ENCODE results near the gene SRM. TPM values are rescaled to one million over a fixed set of nuclear protein-coding genes. Genes with fewer than 3 reads are reported as not detected.
"Not testable (repeated sequence)": the region's sequence is repeated elsewhere in the genome, so short reads cannot be mapped to it uniquely, and the experiment has no call there.

The SRM gene
- total RNA-seq, 1 donor from 2014 or later: 346 TPM

GRCh38 chr1:11028018-11028417 is 31.8 kb downstream of the SRM start:
- H3K4me3 Mint-ChIP-seq: no peak overlapping the region
- H3K9me3 Mint-ChIP-seq: no peaks in the 10 kb centered on the region
- H3K4me1 Mint-ChIP-seq: peaks cover 5% of the 10 kb centered on the region
- H3K36me3 Mint-ChIP-seq (ENCODE audit: low read depth): peaks cover 41% of the 10 kb centered on the region
- H3K27me3 Mint-ChIP-seq: no peaks in the 10 kb centered on the region
- intact Hi-C loops (cut with micrococcal nuclease): no loop called here
- H3K27ac Mint-ChIP-seq: no peak overlapping the region
- no peak for DNase-seq

- Mint-ChIP-seq H3K36me3 (ENCODE audit: low read depth) (peaks cover 46% of the 10 kb centered on the region), H3K27ac (no peak overlapping the region), H3K4me1 (peaks cover 7% of the 10 kb centered on the region), H3K4me3 (no peak overlapping the region), H3K27me3 (no peaks in the 10 kb centered on the region), H3K9me3 (no peaks in the 10 kb centered on the region)
- no peak for DNase-seq
- intact Hi-C loops (cut with micrococcal nuclease): no loop called here
Measured at GRCh38 chr1:11027316-11027715, 32.5 kb downstream of the SRM start.

- Mint-ChIP-seq H3K27me3 (no peaks in the 10 kb centered on the region), H3K36me3 (ENCODE audit: low read depth) (peaks cover 50% of the 10 kb centered on the region), H3K4me3 (no peak overlapping the region), H3K4me1 (peaks cover 9% of the 10 kb centered on the region), H3K27ac (peak overlapping the region; percentile 9), H3K9me3 (no peaks in the 10 kb centered on the region)
- DNase-seq: no peak
- intact Hi-C loops (cut with micrococcal nuclease): no loop called here
Measured at GRCh38 chr1:11026903-11027302, 32.9 kb downstream of the SRM start.

- Mint-ChIP-seq H3K9me3 (no peaks in the 10 kb centered on the region), H3K27ac (no peak overlapping the region), H3K4me3 (no peak overlapping the region), H3K4me1 (peaks cover 9% of the 10 kb centered on the region), H3K36me3 (ENCODE audit: low read depth) (peaks cover 59% of the 10 kb centered on the region), H3K27me3 (no peaks in the 10 kb centered on the region)
- no peak for DNase-seq
- intact Hi-C loops (cut with micrococcal nuclease): no loop called here
Measured at GRCh38 chr1:11026052-11026451, 33.8 kb downstream of the SRM start.

- H3K4me3 Mint-ChIP-seq: no peak overlapping the region
- H3K9me3 Mint-ChIP-seq: no peaks in the 10 kb centered on the region
- H3K4me1 Mint-ChIP-seq: peaks cover 9% of the 10 kb centered on the region
- peak overlapping the region; percentile 41 for H3K27ac Mint-ChIP-seq
- H3K27me3 Mint-ChIP-seq: no peaks in the 10 kb centered on the region
- intact Hi-C loops (cut with micrococcal nuclease): no loop called here
- no peak for DNase-seq
- peaks cover 61% of the 10 kb centered on the region for H3K36me3 Mint-ChIP-seq (ENCODE audit: low read depth)
Measured at GRCh38 chr1:11025618-11026017, 34.2 kb downstream of the SRM start.

GRCh38 chr1:11024874-11025203 is 35.0 kb downstream of the SRM start:
- Mint-ChIP-seq H3K27ac (no peak overlapping the region), H3K4me3 (no peak overlapping the region), H3K4me1 (peaks cover 9% of the 10 kb centered on the region), H3K36me3 (ENCODE audit: low read depth) (peaks cover 62% of the 10 kb centered on the region), H3K9me3 (no peaks in the 10 kb centered on the region), H3K27me3 (no peaks in the 10 kb centered on the region)
- DNase-seq: no peak
- intact Hi-C loops (cut with micrococcal nuclease): no loop called here

GRCh38 chr1:11024154-11024873 is 35.5 kb downstream of the SRM start:
- Mint-ChIP-seq H3K4me3 (no peak overlapping the region), H3K27ac (no peak overlapping the region), H3K27me3 (no peaks in the 10 kb centered on the region)

GRCh38 chr1:11023201-11023600 is 36.6 kb downstream of the SRM start:
- no peak overlapping the region for H3K27ac Mint-ChIP-seq
- intact Hi-C loops (cut with micrococcal nuclease): no loop called here
- no peaks in the 10 kb centered on the region for H3K9me3 Mint-ChIP-seq
- peaks cover 76% of the 10 kb centered on the region for H3K36me3 Mint-ChIP-seq (ENCODE audit: low read depth)
- peaks cover 9% of the 10 kb centered on the region for H3K4me1 Mint-ChIP-seq
- H3K27me3 Mint-ChIP-seq: no peaks in the 10 kb centered on the region
- no peak for DNase-seq
- no peak overlapping the region for H3K4me3 Mint-ChIP-seq

More at GRCh38 chr1:11024154-11024873, 35.5 kb downstream of the SRM start:
- Mint-ChIP-seq H3K4me1 (peaks cover 9% of the 10 kb centered on the region), H3K9me3 (no peaks in the 10 kb centered on the region), H3K36me3 (ENCODE audit: low read depth) (peaks cover 67% of the 10 kb centered on the region)
- intact Hi-C loops (cut with micrococcal nuclease): no loop called here
- DNase-seq: no peak

GRCh38 chr1:11019971-11020370 is 39.8 kb downstream of the SRM start:
- Mint-ChIP-seq H3K27me3 (no peaks in the 10 kb centered on the region), H3K9me3 (no peaks in the 10 kb centered on the region), H3K36me3 (ENCODE audit: low read depth) (peaks cover 78% of the 10 kb centered on the region), H3K27ac (no peak overlapping the region), H3K4me1 (peaks cover 18% of the 10 kb centered on the region), H3K4me3 (no peak overlapping the region)
- no peak for DNase-seq
- intact Hi-C loops (cut with micrococcal nuclease): no loop called here

GRCh38 chr1:11019358-11019757 is 40.5 kb downstream of the SRM start:
- Mint-ChIP-seq H3K4me1 (peaks cover 22% of the 10 kb centered on the region), H3K36me3 (ENCODE audit: low read depth) (peaks cover 79% of the 10 kb centered on the region)
- H3K4me3 Mint-ChIP-seq; intact Hi-C loops (cut with micrococcal nuclease); DNase-seq; H3K27ac Mint-ChIP-seq; H3K9me3 Mint-ChIP-seq; H3K27me3 Mint-ChIP-seq: not testable (repeated sequence)

GRCh38 chr1:11013160-11013531 is 46.7 kb downstream of the SRM start:
- H3K4me1 Mint-ChIP-seq: peaks cover 18% of the 10 kb centered on the region
- intact Hi-C loops (cut with micrococcal nuclease): loop anchor here (2.0 to 5.0 kb wide), 5 partner anchors 48 to 841 kb away; partner anchors contain the start of genes EXOSC10, MTOR and SRM

GRCh38 chr1:11012260-11013159 is 47.3 kb downstream of the SRM start, which contains the start of gene TARDBP:
TARDBP (plus strand) TSS chr1:11012654; CDS start chr1:11013728, 1,074 bp downstream.
- peak within 1 kb of the TSS; percentile 88 for H3K4me3 Mint-ChIP-seq
- H3K9me3 Mint-ChIP-seq: no peaks in the 10 kb centered on the region
- peak; percentile 97 for DNase-seq
- H3K36me3 Mint-ChIP-seq (ENCODE audit: low read depth): peaks cover 38% of the 10 kb centered on the region
- H3K4me1 Mint-ChIP-seq: peaks cover 18% of the 10 kb centered on the region
- intact Hi-C loops (cut with micrococcal nuclease): loop anchor here (2.0 to 5.0 kb wide), 5 partner anchors 48 to 840 kb away; partner anchors contain the start of genes EXOSC10, MTOR and SRM
- no peaks in the 10 kb centered on the region for H3K27me3 Mint-ChIP-seq
- H3K27ac Mint-ChIP-seq: peak within 1 kb of the TSS; percentile 98

More at GRCh38 chr1:11013160-11013531, 46.7 kb downstream of the SRM start:
- Mint-ChIP-seq H3K9me3 (no peaks in the 10 kb centered on the region), H3K4me3 (peak overlapping the region; percentile 88), H3K36me3 (ENCODE audit: low read depth) (peaks cover 40% of the 10 kb centered on the region), H3K27me3 (no peaks in the 10 kb centered on the region), H3K27ac (peak overlapping the region; percentile 98)
- DNase-seq: no peak

Measured in activated CD4-positive, alpha-beta T cell treated with anti-CD3 and anti-CD28 coated beads, Interleukin-2, amount 10 ng/mL, durations not matched to agents 24 days and 14 days (primary cell).